Ishikawa (cell line): ENCODE results near the gene WAS.

ENCODE experiments used
- EP300 ChIP-seq: IDR thresholded peaks from 2 replicates; pipeline ENCODE4 v1.6.1; 2012; ENCODE audit warnings: borderline replicate concordance
- FOXM1 ChIP-seq: IDR thresholded peaks from 2 replicates; pipeline ENCODE4 v1.6.1; 2012; ENCODE audit warnings: low read depth, borderline replicate concordance
- NFIC ChIP-seq: IDR thresholded peaks from 2 replicates; pipeline ENCODE4 v1.6.1; 2012
- REST ChIP-seq: IDR thresholded peaks from 2 replicates; pipeline ENCODE4 v1.6.1; 2012; ENCODE audit warnings: low read depth, mild to moderate bottlenecking
- TAF1 ChIP-seq: IDR thresholded peaks from 2 replicates; pipeline ENCODE4 v1.6.1; 2012; ENCODE audit warnings: low read depth, mild to moderate bottlenecking
- TCF12 ChIP-seq: IDR thresholded peaks from 2 replicates; pipeline ENCODE4 v1.6.1; 2012; ENCODE audit warnings: low read depth
- TEAD4 ChIP-seq: IDR thresholded peaks from 2 replicates; pipeline ENCODE4 v1.6.1; 2012
- YY1 ChIP-seq: IDR thresholded peaks from 2 replicates; pipeline ENCODE4 v1.6.1; 2012; ENCODE audit warnings: low read depth
- TF ChIP-seq, protein P1 (sequence below): IDR thresholded peaks from 2 replicates; pipeline ENCODE4 v1.6.1; 2012

DNA sequence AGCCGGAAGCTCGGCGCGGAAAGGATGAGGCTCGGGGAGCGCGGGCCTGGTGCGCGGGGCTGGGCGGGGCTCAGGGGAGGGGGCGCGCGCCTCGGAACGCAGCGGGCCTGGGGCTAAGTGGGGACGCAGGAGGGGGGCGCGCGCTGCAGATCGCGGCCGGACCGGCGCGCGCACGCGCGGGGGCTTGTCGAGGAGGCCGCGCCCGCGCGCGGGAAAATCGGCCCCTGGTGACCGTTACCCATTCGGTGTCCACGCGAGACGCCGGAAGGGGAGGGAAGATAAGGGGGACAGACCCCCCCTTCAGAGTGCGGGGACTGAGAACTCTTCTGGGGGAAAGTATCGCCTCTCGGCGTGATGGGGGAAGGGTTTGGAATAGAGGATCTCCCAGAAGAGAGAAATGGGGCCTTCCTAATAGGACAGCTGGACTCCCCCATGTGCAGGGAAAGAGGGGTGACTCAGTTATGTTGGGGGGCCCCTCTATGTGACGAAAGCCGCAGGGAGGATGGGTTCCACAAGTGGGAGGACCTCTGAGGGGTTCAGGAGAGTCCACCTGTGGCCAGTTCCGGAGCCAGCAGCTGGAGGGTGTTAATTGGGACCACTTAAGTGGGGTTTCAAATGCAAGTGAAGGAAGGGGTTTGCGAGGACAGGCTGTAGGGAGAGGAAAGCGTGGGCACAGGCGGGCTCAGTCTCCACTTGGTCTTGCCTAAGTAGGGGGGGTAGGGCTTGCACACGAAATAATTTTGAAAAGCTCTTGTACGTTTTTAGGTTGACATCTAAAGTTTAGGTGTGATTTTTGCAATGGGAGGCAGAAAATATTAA is 13.5 kb downstream of the WAS start:
- TF ChIP-seq REST: no peak
- TF ChIP-seq FOXM1: no peak
- no peak for TF ChIP-seq NFIC
- no peak for TF ChIP-seq TAF1
- no peak for TF ChIP-seq TCF12
- TF ChIP-seq TEAD4: no peak
- TF ChIP-seq, protein P1, sequence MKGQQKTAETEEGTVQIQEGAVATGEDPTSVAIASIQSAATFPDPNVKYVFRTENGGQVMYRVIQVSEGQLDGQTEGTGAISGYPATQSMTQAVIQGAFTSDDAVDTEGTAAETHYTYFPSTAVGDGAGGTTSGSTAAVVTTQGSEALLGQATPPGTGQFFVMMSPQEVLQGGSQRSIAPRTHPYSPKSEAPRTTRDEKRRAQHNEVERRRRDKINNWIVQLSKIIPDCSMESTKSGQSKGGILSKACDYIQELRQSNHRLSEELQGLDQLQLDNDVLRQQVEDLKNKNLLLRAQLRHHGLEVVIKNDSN: no peak
- TF ChIP-seq EP300: no peak
- TF ChIP-seq YY1: no peak
